Activated CD4-positive, alpha-beta memory T cell treated with anti-CD3 and anti-CD28 coated beads for 36 hours (primary cell): ENCODE data around the gene S100G. TPM values are rescaled to one million over a fixed set of nuclear protein-coding genes. Genes with fewer than 3 reads are reported as not detected.

Source experiments
- CTCF ChIA-PET: fragments of 350-600 bp; sonication (Branson Sonifier 250); formaldehyde crosslinking; loops from one replicate; lab custom pipeline; 2021; ENCODE audit warnings: antibody characterized with exemption, inconsistent platforms; lab: Charles Lee
- POLR2A ChIA-PET: fragments of 350-600 bp; sonication (Branson Sonifier 250); formaldehyde crosslinking; loops from one replicate; lab custom pipeline; 2021; ENCODE audit warnings: antibody characterized with exemption; lab: Charles Lee
- DNase-seq: peaks from one replicate; pipeline ENCODE4 v3.0.0-alpha.2; 2020
- H3K27ac Mint-ChIP-seq: one replicate; pipeline ENCODE4 v1.8.0; 2021; ENCODE audit warnings: mixed read lengths
- H3K27me3 Mint-ChIP-seq: one replicate; pipeline ENCODE4 v1.8.0; 2021; ENCODE audit warnings: mixed read lengths
- H3K36me3 Mint-ChIP-seq: one replicate; pipeline ENCODE4 v1.8.0; 2021; ENCODE audit warnings: mixed read lengths
- H3K4me1 Mint-ChIP-seq: one replicate; pipeline ENCODE4 v1.8.0; 2021; ENCODE audit warnings: low read depth, mixed read lengths
- H3K4me3 Mint-ChIP-seq: one replicate; pipeline ENCODE4 v1.8.0; 2021; ENCODE audit warnings: mild to moderate bottlenecking, mixed read lengths
- H3K9me3 Mint-ChIP-seq: one replicate; pipeline ENCODE4 v1.8.0; 2021; ENCODE audit warnings: mixed read lengths
- intact Hi-C: fragments of 100-400 bp; cut with micrococcal nuclease; formaldehyde crosslinking; loops from one replicate; pipeline ENCODE4 v1.15.1; 2023
- total RNA-seq, 2 experiments: library from RNA; stranded (reverse); gene quantifications; one replicate each; pipeline ENCODE4 v1.2.3, GENCODE V29; 2021

S100G gene
- total RNA-seq, 2 experiments from 2014 or later: not detected

- no peak overlapping the region for H3K4me3 Mint-ChIP-seq
- ChIA-PET CTCF (no interaction called here), POLR2A (no interaction called here)
- H3K4me1 Mint-ChIP-seq: no peaks in the 10 kb centered on the region
- no peak overlapping the region for H3K27ac Mint-ChIP-seq
- H3K9me3 Mint-ChIP-seq: no peaks in the 10 kb centered on the region
- no peak for DNase-seq
- intact Hi-C loops: no loop called here
- H3K36me3 Mint-ChIP-seq: no peaks in the 10 kb centered on the region
- H3K27me3 Mint-ChIP-seq: no peaks in the 10 kb centered on the region
Measured at GRCh38 chrX:16653424-16653823, 3.5 kb downstream of the S100G start.

GRCh38 chrX:16654093-16654492 is 4.1 kb downstream of the S100G start:
- H3K4me1 Mint-ChIP-seq: no peaks in the 10 kb centered on the region
- CTCF ChIA-PET: no interaction called here
- DNase-seq: no peak
- intact Hi-C loops: no loop called here
- H3K36me3 Mint-ChIP-seq: no peaks in the 10 kb centered on the region
- H3K27me3 Mint-ChIP-seq: no peaks in the 10 kb centered on the region
- H3K9me3 Mint-ChIP-seq: no peaks in the 10 kb centered on the region
- H3K27ac Mint-ChIP-seq: no peak overlapping the region
- no peak overlapping the region for H3K4me3 Mint-ChIP-seq
- POLR2A ChIA-PET: no interaction called here

- Mint-ChIP-seq H3K27me3 (no peaks in the 10 kb centered on the region), H3K4me3 (no peak overlapping the region), H3K4me1 (no peaks in the 10 kb centered on the region), H3K27ac (no peak overlapping the region), H3K9me3 (no peaks in the 10 kb centered on the region), H3K36me3 (no peaks in the 10 kb centered on the region)
- ChIA-PET POLR2A (no interaction called here), CTCF (no interaction called here)
- intact Hi-C loops: no loop called here
- DNase-seq: no peak
Measured at GRCh38 chrX:16658284-16658683, 8.3 kb downstream of the S100G start.

- no peak overlapping the region for H3K27ac Mint-ChIP-seq
- POLR2A ChIA-PET: no interaction called here
Measured at GRCh38 chrX:16659321-16659720, 9.4 kb downstream of the S100G start.

GRCh38 chrX:16661495-16661894 is 11.5 kb downstream of the S100G start:
- H3K27ac Mint-ChIP-seq: no peak overlapping the region
- no peak for DNase-seq
- H3K4me1 Mint-ChIP-seq: no peaks in the 10 kb centered on the region
- POLR2A ChIA-PET: no interaction called here
- H3K4me3 Mint-ChIP-seq: no peak overlapping the region
- H3K27me3 Mint-ChIP-seq: no peaks in the 10 kb centered on the region
- H3K9me3 Mint-ChIP-seq: no peaks in the 10 kb centered on the region
- intact Hi-C loops: no loop called here
- CTCF ChIA-PET: no interaction called here
- H3K36me3 Mint-ChIP-seq: peaks cover 3% of the 10 kb centered on the region

More at GRCh38 chrX:16659321-16659720, 9.4 kb downstream of the S100G start:
- Mint-ChIP-seq H3K36me3 (no peaks in the 10 kb centered on the region), H3K4me1 (no peaks in the 10 kb centered on the region), H3K9me3 (no peaks in the 10 kb centered on the region), H3K27me3 (no peaks in the 10 kb centered on the region), H3K4me3 (no peak overlapping the region)
- CTCF ChIA-PET: no interaction called here
- no peak for DNase-seq
- intact Hi-C loops: no loop called here

GRCh38 chrX:16662402-16662801 is 12.4 kb downstream of the S100G start:
- Mint-ChIP-seq H3K4me1 (no peaks in the 10 kb centered on the region), H3K4me3 (no peak overlapping the region), H3K27ac (no peak overlapping the region), H3K9me3 (no peaks in the 10 kb centered on the region), H3K27me3 (no peaks in the 10 kb centered on the region), H3K36me3 (peaks cover 3% of the 10 kb centered on the region)
- no peak for DNase-seq
- CTCF ChIA-PET: no interaction called here
- intact Hi-C loops: no loop called here
- POLR2A ChIA-PET: no interaction called here

GRCh38 chrX:16664074-16664473 is 14.1 kb downstream of the S100G start:
- H3K9me3 Mint-ChIP-seq: no peaks in the 10 kb centered on the region
- POLR2A ChIA-PET: no interaction called here
- H3K36me3 Mint-ChIP-seq: peaks cover 3% of the 10 kb centered on the region
- CTCF ChIA-PET: interaction anchor here (1.6 kb wide), 1 partner anchor 219 kb away, joined by 7 read pairs; no protein-coding TSS in a partner anchor
- DNase-seq: no peak
- H3K27ac Mint-ChIP-seq: no peak overlapping the region
- no peaks in the 10 kb centered on the region for H3K27me3 Mint-ChIP-seq
- intact Hi-C loops: no loop called here
- no peak overlapping the region for H3K4me3 Mint-ChIP-seq
- H3K4me1 Mint-ChIP-seq: no peaks in the 10 kb centered on the region

GRCh38 chrX:16664626-16665025 is 14.7 kb downstream of the S100G start:
- no peak overlapping the region for H3K4me3 Mint-ChIP-seq
- CTCF ChIA-PET: interaction anchor here (1.5 to 1.6 kb wide), 2 partner anchors 220 to 228 kb away, joined by 4 to 7 read pairs; no protein-coding TSS in a partner anchor
- no peak for DNase-seq
- no peaks in the 10 kb centered on the region for H3K9me3 Mint-ChIP-seq
- no peaks in the 10 kb centered on the region for H3K27me3 Mint-ChIP-seq
- H3K4me1 Mint-ChIP-seq: no peaks in the 10 kb centered on the region
- POLR2A ChIA-PET: no interaction called here
- peaks cover 3% of the 10 kb centered on the region for H3K36me3 Mint-ChIP-seq
- intact Hi-C loops: no loop called here
- H3K27ac Mint-ChIP-seq: no peak overlapping the region

GRCh38 chrX:16665089-16665488 is 15.1 kb downstream of the S100G start:
- H3K36me3 Mint-ChIP-seq: peaks cover 3% of the 10 kb centered on the region
- H3K27me3 Mint-ChIP-seq: no peaks in the 10 kb centered on the region
- H3K9me3 Mint-ChIP-seq: no peaks in the 10 kb centered on the region
- POLR2A ChIA-PET: no interaction called here
- no peak overlapping the region for H3K27ac Mint-ChIP-seq
- no peak for DNase-seq
- no peaks in the 10 kb centered on the region for H3K4me1 Mint-ChIP-seq
- intact Hi-C loops: no loop called here
- CTCF ChIA-PET: interaction anchor here (1.5 to 1.6 kb wide), 2 partner anchors 220 to 229 kb away, joined by 4 to 7 read pairs; no protein-coding TSS in a partner anchor
- H3K4me3 Mint-ChIP-seq: no peak overlapping the region

- CTCF ChIA-PET: no interaction called here
- Mint-ChIP-seq H3K4me1 (no peaks in the 10 kb centered on the region), H3K27me3 (no peaks in the 10 kb centered on the region), H3K27ac (no peak overlapping the region), H3K4me3 (no peak overlapping the region), H3K36me3 (peaks cover 3% of the 10 kb centered on the region), H3K9me3 (no peaks in the 10 kb centered on the region)
- POLR2A ChIA-PET: no interaction called here
- no peak for DNase-seq
- intact Hi-C loops: no loop called here
Measured at GRCh38 chrX:16666541-16666940, 16.6 kb downstream of the S100G start.

GRCh38 chrX:16671005-16671404 is 21.0 kb downstream of the S100G start:
- H3K4me1 Mint-ChIP-seq: no peaks in the 10 kb centered on the region
- intact Hi-C loops: loop anchor here (2.0 to 10.0 kb wide), 2 partner anchors 234 to 546 kb away; partner anchors contain the start of gene GRPR
- peaks cover 2% of the 10 kb centered on the region for H3K36me3 Mint-ChIP-seq
- no peak overlapping the region for H3K27ac Mint-ChIP-seq
- POLR2A ChIA-PET: no interaction called here
- DNase-seq: peak; percentile 20
- no peak overlapping the region for H3K4me3 Mint-ChIP-seq
- no peaks in the 10 kb centered on the region for H3K9me3 Mint-ChIP-seq
- CTCF ChIA-PET: interaction anchor here (0.6 to 2.2 kb wide), 5 partner anchors 14 to 1177 kb away, joined by 3 to 6 read pairs (median 4); no protein-coding TSS in a partner anchor
- H3K27me3 Mint-ChIP-seq: no peaks in the 10 kb centered on the region

- no peak overlapping the region for H3K27ac Mint-ChIP-seq
- H3K4me3 Mint-ChIP-seq: no peak overlapping the region
- ChIA-PET POLR2A (no interaction called here), CTCF (no interaction called here)
- intact Hi-C loops: loop anchor here (10.0 kb wide), 1 partner anchor 554 kb away; the partner anchor contains the start of gene GRPR
- no peaks in the 10 kb centered on the region for H3K27me3 Mint-ChIP-seq
- no peaks in the 10 kb centered on the region for H3K36me3 Mint-ChIP-seq
- no peak for DNase-seq
- H3K9me3 Mint-ChIP-seq: no peaks in the 10 kb centered on the region
- no peaks in the 10 kb centered on the region for H3K4me1 Mint-ChIP-seq
Measured at GRCh38 chrX:16678689-16679088, 28.7 kb downstream of the S100G start.

- no peaks in the 10 kb centered on the region for H3K36me3 Mint-ChIP-seq
- DNase-seq: no peak
- H3K4me3 Mint-ChIP-seq: no peak overlapping the region
- no peaks in the 10 kb centered on the region for H3K9me3 Mint-ChIP-seq
- intact Hi-C loops: no loop called here
- no peaks in the 10 kb centered on the region for H3K4me1 Mint-ChIP-seq
- no peak overlapping the region for H3K27ac Mint-ChIP-seq
- CTCF ChIA-PET: no interaction called here
- POLR2A ChIA-PET: no interaction called here
- no peaks in the 10 kb centered on the region for H3K27me3 Mint-ChIP-seq
Measured at GRCh38 chrX:16683007-16683664, 33.2 kb downstream of the S100G start.
